Measurements from ENCODE around the gene CYBRD1.

GRCh38 chr2:171490577-171490976, 31.7 kb upstream of the CYBRD1 start:
- TF ChIP-seq CTCF (IDR thresholded peaks at IDR 0.05; ENCODE audit: insufficient read depth, low read length) (no peak), POLR2AphosphoS5 (IDR thresholded peaks at IDR 0.05; ENCODE audit: low read depth) (no peak), REST (IDR thresholded peaks at IDR 0.05; ENCODE audit: insufficient replicate concordance, low read depth) (no peak), GABPA (IDR thresholded peaks at IDR 0.05; ENCODE audit: low read depth) (no peak), SPI1 (IDR thresholded peaks at IDR 0.05; ENCODE audit: borderline replicate concordance, low read depth) (no peak)

All from HL-60 (cell line).